ENCODE measurements around the gene TCHP.
"Not testable (repeated sequence)": the region's sequence is repeated elsewhere in the genome, so short reads cannot be mapped to it uniquely, and the experiment has no call there.

TCHP gene

GRCh38 chr12:109880043-109880931 is 19.8 kb upstream of the TCHP start, which contains the start of gene GLTP:
Gene GLTP (minus strand): TSS chr12:109880541. CDS start chr12:109880374, 167 bp downstream.
- DNase-seq: peak; percentile 83 to 85

GRCh38 chr12:109880938-109881337 is 19.1 kb upstream of the TCHP start:
- DNase-seq: peak in 1 of 2 experiments; percentile 13

DNA sequence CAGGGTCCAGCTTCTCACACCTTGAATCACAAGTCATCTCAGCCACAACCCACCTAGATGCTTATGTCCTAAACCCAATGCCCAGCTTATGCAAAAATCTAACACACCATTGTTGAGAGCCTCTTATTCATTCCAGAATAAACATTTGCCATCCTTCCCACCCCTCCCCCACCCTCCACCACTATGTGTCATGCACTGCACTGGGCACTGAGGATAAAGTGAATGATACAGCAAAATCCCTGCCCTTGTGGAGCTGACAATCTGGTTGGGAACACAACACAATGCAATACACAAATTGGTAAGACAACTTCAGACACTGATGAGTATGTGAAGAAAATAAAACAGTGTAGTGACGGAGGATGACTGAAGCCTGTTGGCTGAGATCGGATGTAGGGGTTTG is 18.3 kb upstream of the TCHP start:
- DNase-seq: no peak

DNA sequence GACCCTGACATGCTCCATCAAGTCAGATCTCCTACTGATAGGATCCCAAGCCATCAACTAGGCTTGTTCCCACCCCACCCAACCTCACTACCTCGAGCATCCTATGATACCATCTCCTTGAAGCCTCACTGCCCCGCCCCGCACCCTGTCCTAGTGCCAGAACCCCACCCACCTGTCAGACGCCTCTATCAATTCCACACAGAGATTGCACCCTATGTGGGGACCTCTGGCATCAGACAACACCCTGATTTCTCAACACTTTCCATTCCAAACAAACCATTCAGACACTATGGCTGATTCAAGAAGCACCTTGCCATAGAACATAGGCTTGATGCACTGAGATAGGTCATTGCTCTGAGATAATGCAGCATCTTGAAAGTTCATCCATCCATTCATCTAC is 16.6 kb upstream of the TCHP start:
- no peak for DNase-seq

DNA sequence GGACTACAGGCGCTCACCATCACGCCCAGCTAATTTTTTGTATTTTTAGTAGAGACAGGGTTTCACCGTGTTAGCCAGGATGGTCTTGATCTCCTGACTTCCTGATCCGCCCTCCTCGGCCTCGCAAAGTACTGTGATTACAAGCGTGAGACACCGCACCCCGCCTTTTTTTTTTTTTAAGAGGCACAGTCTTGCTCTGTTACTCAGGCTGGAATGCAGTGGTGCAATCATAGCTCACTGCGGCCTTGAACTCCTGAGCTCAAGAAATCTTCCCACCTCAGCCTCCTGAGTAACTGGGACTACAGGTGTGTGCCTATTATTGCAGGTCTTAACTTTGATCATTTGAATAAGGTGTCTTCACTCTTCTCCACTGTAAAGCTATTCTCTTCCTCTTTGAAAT is 14.5 kb upstream of the TCHP start:
- DNase-seq: no peak

DNA sequence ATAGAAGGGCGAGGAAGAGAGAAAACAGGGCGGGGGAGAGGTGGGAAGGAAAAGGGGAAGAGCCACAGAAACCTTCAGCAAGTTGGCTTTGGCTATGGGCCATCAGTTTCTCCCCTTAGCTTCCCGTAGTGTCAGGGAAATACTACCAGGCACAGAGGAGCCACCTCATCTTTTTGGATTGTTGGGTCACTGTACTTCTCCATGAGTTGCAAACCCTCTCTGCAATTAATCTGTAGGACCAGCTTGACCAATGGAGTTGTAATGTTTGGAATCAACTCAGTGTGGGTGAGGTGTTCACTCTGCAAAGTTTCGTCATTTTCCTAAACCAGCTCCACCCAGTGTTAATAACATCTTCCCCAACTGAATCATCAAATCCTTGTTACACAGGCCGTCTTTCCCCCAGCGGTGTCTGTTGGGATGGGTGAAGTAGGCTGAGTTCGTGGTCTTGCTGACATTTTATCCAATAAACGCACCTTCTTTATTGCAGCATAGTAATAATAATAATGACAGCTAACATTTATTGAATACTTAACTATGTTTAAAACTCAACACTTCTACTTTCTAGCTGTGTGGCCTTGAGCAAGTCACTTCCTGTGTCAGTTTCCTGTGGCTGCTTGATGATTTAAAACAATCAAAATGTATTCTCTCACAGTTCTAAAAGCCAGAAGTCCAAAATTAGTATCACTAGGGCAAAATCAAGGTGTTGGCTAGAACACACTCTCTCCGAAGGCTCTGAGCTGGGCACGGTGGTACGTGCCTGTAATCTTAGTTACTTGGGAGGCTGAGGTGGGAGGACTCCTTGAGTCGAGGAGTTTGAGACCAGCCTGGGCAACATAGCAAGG is 11.7 kb upstream of the TCHP start:
- DNase-seq: peak; percentile 38 to 42

GRCh38 chr12:109890620-109891170 is 9.4 kb upstream of the TCHP start:
- no peak for DNase-seq

DNA sequence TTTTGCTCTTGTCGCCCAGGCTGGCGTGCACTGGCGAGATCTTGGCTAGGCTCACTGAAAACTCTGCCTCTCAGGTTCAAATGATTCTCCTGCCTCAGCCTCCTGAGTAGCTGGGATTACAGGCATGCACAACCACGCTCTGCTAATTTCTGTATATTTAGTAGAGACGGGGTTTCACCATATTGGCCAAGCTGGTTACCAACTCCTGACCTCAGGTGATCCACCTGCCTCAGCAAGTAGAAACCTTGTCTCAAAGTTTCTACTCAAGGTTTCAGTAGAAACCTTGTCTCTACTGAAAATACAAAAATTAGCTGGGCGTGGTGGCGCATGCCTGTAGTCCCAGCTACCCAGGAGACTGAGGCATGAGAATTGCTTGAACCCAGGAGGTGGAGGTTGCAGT is 8.3 kb upstream of the TCHP start:
- DNase-seq: not testable (repeated sequence)

DNA sequence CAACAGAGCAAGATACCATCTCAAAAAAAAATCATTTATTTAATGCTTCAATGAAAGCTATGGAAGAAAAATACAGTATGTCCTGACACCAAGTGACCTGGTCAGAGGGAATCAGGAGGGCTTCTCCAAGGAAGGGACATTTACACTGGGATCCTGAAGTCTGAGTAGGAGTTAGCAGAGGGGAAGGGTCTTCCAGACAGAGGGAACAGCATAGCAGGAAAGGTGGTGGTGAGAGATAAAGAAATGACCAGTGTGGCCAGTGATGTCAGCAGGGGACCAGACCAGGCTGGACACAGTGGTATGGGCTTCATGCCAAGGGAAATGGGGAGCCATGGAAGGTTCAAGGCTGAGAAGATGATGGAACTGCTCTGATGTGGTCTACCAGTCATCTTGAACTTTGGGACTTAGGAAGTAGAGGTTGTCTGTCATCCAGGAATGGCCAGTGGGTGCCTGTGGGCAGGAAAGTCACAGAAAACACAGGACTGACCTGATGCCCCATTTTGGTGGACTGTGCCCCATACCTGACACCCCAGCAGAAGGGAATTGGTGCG is 7.8 kb upstream of the TCHP start:
- DNase-seq: no peak

- DNase-seq: no peak
Measured at GRCh38 chr12:109892748-109893147, 7.3 kb upstream of the TCHP start.

DNA sequence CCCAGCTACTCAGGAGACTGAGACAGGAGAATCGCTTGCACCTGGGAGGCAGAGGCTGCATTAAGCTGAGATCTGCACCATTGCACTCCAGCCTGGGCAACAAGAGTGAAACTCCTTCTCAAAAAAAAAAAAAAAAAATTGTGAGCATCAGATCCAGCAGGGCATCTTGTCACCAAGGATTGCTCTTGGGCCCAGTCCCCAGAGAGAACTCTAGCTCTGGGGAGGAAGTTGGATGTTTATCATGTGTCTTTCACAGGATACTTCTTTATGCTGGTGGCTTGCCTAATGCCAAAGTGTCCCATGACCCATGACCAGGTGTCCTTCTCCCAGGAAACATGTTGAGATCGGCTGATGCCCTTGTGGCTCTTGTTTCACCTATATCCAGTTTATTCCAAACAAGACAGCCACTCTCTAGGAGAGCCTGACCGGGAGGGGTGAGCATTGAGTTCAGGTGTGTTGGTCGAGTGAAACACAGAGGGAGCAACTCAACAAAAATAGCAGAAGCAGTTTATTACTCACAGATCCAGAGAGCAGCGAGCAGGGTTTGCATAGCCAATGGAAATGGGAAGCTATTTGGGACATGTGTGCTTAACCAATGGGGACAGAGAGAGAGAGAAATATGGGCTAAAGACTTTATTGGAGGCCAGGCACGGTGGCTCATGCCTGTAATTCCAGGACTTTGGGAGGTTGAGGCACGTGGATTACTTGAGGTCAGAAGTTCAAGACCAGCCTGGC is 6.6 kb upstream of the TCHP start:
- DNase-seq: no peak

GRCh38 chr12:109894939-109895338 is 5.1 kb upstream of the TCHP start:
- DNase-seq: no peak

- no peak for DNase-seq
Measured at GRCh38 chr12:109896188-109896587, 3.9 kb upstream of the TCHP start.

- no peak for DNase-seq
Measured at GRCh38 chr12:109897029-109897428, 3.0 kb upstream of the TCHP start.

GRCh38 chr12:109899345-109899744 is 729 bp upstream of the TCHP start:
- DNase-seq: not testable (repeated sequence)

GRCh38 chr12:109900752-109901580 is 892 bp downstream of the TCHP start:
- no peak for DNase-seq

GRCh38 chr12:109902891-109903418 is 2.9 kb downstream of the TCHP start:
- DNase-seq: no peak

GRCh38 chr12:109905301-109905700 is 5.2 kb downstream of the TCHP start:
- no peak for DNase-seq

GRCh38 chr12:109910254-109910968 is 10.3 kb downstream of the TCHP start:
- DNase-seq: no peak

- peak; percentile 24 to 37 for DNase-seq
Measured at GRCh38 chr12:109910969-109911348, 10.9 kb downstream of the TCHP start.
